NCI-H146 treated with DMSO at 0.1 percent for 48 hours (cell line): Measurements from ENCODE around the gene GPC6.

Source experiments
- DNase-seq: peaks from one replicate; lab custom pipeline; 2025; ENCODE audit not compliant: unreplicated experiment; lab: John Stamatoyannopoulos, UW

Gene GPC6

GRCh38 chr13:94416454-94417080 lies 1190.0 kb downstream of the GPC6 start:
- peak; percentile 87 for DNase-seq

GRCh38 chr13:94417294-94417693 lies 1190.7 kb downstream of the GPC6 start:
- DNase-seq, result no peak

- no peak for DNase-seq
These were observed 1192.8 kb downstream of the GPC6 start for GRCh38 chr13:94419304-94419924.

- no peak for DNase-seq
These were observed 1193.3 kb downstream of the GPC6 start for GRCh38 chr13:94419925-94420305.

GRCh38 chr13:94427313-94427953 lies 1200.8 kb downstream of the GPC6 start:
- peak; percentile 87 for DNase-seq

- DNase-seq, result no peak
These were observed 1205.0 kb downstream of the GPC6 start for GRCh38 chr13:94431574-94431973.

- no peak for DNase-seq
These were observed 1205.4 kb downstream of the GPC6 start for GRCh38 chr13:94431987-94432386.

GRCh38 chr13:94433055-94433961 lies 1206.7 kb downstream of the GPC6 start:
- peak; percentile 80 for DNase-seq

- peak; percentile 75 for DNase-seq
These were observed 1209.1 kb downstream of the GPC6 start for GRCh38 chr13:94435604-94436226.

- DNase-seq, result no peak
These were observed 1218.2 kb downstream of the GPC6 start for GRCh38 chr13:94444826-94445225.

- DNase-seq, result no peak
These were observed 1227.7 kb downstream of the GPC6 start for GRCh38 chr13:94454334-94454733.

- no peak for DNase-seq
These were observed 1228.3 kb downstream of the GPC6 start for GRCh38 chr13:94454906-94455305.

- DNase-seq, result no peak
These were observed 1228.8 kb downstream of the GPC6 start for GRCh38 chr13:94455414-94455813.
